ENCODE results near the gene SCGN.

- TF ChIP-seq, protein P1, sequence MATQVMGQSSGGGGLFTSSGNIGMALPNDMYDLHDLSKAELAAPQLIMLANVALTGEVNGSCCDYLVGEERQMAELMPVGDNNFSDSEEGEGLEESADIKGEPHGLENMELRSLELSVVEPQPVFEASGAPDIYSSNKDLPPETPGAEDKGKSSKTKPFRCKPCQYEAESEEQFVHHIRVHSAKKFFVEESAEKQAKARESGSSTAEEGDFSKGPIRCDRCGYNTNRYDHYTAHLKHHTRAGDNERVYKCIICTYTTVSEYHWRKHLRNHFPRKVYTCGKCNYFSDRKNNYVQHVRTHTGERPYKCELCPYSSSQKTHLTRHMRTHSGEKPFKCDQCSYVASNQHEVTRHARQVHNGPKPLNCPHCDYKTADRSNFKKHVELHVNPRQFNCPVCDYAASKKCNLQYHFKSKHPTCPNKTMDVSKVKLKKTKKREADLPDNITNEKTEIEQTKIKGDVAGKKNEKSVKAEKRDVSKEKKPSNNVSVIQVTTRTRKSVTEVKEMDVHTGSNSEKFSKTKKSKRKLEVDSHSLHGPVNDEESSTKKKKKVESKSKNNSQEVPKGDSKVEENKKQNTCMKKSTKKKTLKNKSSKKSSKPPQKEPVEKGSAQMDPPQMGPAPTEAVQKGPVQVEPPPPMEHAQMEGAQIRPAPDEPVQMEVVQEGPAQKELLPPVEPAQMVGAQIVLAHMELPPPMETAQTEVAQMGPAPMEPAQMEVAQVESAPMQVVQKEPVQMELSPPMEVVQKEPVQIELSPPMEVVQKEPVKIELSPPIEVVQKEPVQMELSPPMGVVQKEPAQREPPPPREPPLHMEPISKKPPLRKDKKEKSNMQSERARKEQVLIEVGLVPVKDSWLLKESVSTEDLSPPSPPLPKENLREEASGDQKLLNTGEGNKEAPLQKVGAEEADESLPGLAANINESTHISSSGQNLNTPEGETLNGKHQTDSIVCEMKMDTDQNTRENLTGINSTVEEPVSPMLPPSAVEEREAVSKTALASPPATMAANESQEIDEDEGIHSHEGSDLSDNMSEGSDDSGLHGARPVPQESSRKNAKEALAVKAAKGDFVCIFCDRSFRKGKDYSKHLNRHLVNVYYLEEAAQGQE (IDR thresholded peaks at IDR 0.05; ENCODE audit: insufficient read depth in 1 of 2, low read depth in 2 of 2, low read length in 2 of 2) = no peak
- TF ChIP-seq POLR2AphosphoS5 (IDR thresholded peaks at IDR 0.05; ENCODE audit: low read depth, low read length) = no peak
- no peak for TF ChIP-seq FOXP2 (optimal IDR thresholded peaks at IDR 0.05; ENCODE audit: borderline replicate concordance, extremely low read depth, extremely low read length, insufficient read depth)
Measured at GRCh38 chr6:25731721-25732120, 79.7 kb downstream of the SCGN start.

All from PFSK-1 (cell line).